CD4-positive, alpha-beta T cell treated with Interleukin-1 beta for 1 hour (primary cell): ENCODE measurements around the gene YAF2.
"Not testable (repeated sequence)": the region's sequence is repeated elsewhere in the genome, so short reads cannot be mapped to it uniquely, and the experiment has no call there.

ENCODE experiments used
- DNase-seq, 2 donors: peaks; one replicate each; pipeline ENCODE4 v3.0.0-alpha.2; 2020 to 2022

The YAF2 gene

DNA sequence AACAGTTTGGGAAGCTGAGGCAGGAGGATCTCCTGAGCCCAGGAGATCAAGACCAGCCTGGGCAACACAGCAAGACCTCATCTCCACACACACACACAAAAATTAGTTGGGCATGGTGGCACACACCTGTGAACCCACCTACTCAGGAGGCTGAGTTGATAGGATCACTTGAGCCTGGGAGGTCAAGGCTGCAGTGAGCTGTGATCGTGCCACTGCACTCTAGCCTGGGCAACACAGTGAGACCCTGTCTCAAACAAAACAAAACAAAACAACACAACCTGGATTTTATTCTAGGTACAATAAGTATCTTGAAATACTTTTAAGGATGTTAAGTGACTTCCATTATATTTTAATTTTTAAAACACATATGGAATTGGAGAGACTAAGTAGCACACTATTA, 45.8 kb downstream of the YAF2 start:
- DNase-seq: no peak

DNA sequence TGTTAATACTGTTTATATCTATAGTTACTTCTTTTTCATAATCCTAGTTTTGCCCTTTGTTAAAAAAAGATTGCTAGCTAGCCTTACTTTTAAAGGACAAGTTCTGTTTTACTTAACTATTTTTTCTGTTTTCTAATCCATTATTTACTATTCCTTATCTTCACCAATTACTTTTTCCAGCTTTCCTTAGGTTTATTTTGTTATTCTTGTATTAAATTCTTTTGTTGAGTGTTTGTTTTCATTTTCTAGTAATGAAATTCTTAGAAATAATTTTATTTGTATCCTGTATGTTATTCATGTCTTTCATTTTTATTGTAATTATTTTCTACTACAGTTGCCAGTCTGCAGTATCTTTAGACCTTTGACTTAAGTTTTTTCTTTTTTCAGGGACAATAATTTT, 47.7 kb downstream of the YAF2 start:
- DNase-seq: no peak

DNA sequence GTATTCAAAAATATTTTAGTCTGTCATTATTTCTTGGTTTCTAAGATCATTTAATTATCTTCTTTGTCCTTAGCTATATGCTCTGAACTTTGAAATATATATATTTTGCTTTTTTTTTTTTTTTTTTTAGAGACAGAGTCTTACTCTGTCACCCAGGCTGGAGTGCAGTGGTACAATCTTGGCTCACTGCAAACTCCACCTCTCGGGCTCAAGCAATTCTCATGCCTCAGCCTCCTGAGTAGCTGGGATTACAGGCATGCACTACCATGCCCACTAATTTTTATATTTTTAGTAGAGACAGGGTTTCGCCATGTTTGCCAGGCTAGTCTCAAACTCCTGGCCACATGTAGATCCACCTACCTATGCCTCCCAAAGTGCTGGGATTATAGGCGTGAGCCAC, 49.8 kb downstream of the YAF2 start:
- DNase-seq: not testable (repeated sequence)

DNA sequence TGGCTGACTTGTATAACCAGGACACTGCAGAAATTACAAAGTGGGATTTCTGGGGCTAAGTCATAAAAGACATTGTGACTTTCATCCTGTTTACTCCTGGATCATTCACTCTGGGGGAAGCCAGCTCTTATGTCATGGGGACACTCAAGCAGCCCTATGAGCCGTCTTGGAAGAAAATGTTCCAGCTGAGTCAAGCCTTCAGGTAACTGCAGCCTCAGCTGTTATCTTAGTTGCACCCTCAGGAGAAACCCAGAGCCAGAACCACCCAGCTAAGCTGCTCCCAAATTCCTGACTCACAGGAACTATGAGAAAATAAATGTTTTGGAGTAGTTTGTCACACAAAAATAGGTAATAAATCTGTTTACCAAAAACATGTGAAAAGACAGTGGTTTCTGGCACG, 50.2 kb downstream of the YAF2 start:
- no peak for DNase-seq

DNA sequence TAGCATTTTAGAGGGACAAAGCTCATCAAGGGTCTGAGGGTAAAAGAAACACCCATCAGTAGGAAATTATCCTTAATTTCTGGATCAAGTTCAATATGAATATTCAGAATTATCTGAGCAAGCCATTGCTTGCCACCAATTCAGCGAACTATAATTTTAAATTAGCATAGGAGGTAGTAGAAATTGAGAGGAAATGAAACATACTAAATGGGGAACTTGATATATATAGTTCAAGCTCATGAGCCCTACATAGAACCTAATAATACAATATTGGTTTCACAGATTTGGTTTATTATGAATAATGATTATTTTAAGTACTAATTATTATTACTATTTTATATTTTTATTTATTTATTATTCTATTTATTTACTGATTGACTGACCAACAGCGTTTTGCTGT, 51.3 kb downstream of the YAF2 start:
- no peak for DNase-seq

DNA sequence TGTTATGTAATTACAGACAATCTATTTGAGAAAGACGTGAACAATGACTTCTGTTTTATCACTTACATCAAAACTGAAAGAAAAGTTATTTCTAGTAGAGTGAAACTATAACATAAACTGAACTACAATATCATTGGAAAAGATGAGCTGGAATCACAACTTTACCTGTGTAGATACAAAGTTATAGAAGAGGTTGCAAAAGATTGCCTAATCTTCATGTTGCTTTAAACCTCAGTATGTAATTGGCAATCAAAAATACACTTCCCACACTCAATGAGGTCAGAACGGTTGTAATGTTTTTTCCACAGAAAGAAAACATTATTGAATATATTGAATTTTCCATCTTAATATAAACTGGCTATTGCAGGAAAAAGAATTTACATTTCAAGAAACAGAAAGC, 55.7 kb downstream of the YAF2 start:
- no peak for DNase-seq

DNA sequence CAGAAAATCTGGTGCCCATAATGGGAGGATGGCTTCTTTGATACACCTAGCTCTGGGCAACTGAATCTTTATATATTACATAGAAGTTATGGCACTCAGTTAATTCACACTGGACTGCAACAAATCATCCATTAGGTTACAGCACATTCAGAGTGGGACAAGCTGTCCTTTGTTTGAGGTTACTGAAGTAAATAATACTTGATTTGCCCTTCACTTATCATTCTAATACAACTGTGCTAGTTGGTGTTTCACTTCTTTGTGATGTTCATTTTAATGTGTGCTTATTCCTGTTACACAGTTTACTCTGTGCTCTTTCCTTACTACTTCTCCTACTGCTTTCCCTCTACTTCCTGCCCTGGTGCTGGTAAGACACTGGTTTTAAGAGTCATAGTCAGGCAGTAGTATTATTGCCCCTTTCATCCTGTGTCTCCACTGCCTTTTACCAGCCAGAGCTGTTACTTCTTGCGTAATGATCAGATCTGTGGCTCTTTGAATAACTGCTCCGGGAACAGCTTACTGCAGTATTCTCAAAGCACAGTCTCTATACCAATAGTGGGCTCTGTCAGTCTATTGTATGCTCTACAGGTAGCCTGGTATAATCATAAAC, 57.0 kb downstream of the YAF2 start:
- DNase-seq: no peak

DNA sequence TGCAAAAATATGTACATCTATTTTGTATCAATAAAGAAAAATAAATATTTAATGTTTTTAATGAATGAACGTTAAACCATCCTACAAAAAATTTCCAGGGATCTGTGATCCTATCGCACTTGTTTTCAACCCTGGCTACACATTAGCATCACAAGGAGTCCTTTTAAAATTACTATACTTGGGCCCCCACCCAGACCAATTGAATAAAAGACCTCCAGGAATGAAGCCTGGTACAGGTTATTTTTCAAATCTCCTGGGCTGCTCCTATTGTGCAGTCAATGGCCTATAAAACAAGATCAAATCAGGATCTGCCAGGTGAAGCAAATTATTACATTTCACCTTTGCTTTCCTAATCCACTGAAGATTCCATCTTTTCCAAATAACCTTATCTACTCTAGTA, 59.9 kb downstream of the YAF2 start:
- DNase-seq: no peak

DNA sequence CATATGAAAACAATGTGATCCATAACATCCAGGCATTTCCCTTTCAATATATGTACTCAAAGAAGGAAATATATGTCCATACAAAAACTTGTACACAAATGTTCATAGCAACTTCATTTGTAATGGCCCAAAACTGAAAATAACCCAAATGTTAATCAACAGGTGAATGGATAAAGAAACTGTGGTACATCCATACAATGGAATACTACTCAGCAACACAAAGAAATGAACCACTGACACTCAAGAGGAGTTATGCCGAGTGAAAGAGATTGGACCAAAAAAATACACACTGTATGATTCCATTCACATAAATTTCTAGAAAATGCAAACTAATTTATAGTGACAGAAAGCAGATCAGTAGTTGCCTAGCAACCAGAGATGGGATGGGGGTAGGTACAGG, 63.1 kb downstream of the YAF2 start:
- no peak for DNase-seq

DNA sequence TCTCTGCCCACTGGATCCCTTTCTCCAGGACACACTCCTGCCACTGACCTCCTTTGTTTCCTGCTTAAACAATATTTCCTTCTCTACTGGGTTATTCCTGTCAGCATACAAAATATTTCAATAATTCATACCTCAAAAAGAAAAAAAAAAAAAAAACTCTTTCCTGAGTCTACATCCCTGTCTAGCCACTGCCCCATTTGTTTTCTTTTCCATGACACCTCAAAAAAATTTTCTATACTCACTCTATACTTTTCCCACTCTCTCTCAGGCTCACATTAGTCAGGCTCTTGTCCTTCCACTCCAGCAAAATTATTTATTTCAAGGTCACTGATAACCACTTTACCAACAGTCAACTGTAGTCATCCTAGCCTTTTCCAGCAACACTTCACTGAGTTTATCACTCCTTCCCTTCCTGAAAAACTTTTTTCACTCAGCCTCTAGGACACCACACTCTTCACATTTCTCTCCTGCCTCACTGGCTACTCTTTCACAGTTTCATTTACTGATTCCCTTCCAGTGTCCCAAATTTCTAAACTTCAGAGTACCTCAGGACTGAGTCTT, 64.0 kb downstream of the YAF2 start:
- no peak for DNase-seq

DNA sequence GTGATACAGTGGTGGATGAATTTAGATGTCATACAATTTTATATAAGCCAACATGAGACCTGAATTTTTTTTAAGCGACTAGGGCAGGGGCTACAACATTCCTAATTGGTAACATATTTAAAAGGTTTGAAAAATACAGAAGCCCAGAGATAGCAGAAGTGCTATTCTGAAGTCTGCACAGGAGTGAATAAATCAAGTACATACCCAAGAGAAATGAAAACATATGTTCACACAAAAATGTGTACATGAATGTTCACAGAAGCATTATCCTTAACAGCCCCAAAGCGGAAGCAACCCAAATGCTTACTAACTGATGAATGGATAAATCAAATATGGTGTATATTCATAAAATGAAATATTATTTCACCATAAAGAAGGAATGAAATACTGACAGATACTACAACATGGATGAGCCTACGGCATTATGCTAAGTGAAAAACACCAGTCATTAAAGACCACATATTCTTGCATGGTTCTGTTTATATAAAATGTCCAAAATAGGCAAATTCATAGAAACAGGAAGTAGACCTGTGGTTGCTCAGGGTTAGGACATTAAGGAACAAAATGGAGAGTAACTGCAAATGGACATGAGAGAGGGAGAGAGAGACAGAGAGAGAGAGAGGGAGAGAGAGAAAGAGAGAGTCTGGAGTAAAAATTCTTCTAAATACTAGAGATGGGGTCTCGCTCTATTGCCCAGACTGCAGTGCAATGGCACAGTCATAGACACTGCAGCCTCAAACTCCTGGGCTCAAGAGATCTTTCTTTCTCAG, 65.4 kb downstream of the YAF2 start:
- DNase-seq: no peak

DNA sequence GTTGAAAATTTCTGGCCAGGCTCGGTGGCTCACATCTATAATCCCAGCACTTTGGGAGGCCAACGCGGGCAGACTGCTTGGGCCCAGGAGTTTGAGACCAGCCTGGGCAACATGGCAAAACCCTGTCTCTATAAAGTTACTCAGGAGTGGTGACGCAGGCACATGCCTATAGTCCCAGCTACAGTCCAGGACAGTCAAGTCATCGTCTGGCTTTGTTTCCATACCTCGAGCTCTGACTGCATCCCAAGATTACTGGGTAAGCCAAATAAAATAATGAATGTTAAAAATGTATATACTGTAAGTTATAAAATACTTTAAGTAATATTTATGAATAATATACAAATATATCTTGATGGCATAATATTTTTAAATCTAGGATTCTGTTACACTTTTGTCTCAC, 70.3 kb downstream of the YAF2 start:
- no peak for DNase-seq

DNA sequence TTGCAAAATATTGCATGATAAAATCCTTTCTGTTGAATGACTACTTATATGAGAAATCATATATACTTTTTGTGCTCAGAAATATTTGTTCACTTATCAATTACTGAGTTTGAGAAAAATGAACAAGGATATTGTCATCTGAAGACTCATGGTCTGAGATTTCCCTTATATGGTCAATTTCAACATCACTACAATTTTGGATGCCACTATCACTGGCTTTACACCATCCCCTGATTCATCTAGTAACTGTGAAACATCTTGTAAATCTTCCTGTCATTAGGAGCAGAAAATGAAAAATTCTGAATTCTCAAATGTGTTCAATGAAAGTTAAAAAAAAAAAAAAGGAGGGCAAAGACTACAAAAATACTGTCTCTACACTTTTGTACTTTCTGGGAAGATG, 71.5 kb downstream of the YAF2 start:
- no peak for DNase-seq

DNA sequence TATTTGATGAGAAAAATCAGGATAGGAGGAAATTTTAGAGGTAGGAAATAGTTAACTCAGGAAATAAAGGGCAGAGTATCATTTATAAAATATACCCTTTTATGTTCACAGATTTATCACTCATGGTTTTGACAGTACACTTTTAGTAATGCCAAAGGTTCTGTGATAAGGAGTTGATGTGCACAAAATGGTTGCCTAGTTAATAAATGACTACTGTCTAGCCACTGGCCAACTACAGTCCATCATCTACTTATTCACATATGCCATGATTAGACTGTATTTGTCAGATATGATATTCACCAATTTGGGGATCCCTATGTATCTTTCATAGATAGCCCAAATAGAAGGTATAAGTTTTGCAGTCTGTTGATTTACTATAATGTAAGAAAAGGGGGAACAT, 74.1 kb downstream of the YAF2 start:
- DNase-seq: no peak

DNA sequence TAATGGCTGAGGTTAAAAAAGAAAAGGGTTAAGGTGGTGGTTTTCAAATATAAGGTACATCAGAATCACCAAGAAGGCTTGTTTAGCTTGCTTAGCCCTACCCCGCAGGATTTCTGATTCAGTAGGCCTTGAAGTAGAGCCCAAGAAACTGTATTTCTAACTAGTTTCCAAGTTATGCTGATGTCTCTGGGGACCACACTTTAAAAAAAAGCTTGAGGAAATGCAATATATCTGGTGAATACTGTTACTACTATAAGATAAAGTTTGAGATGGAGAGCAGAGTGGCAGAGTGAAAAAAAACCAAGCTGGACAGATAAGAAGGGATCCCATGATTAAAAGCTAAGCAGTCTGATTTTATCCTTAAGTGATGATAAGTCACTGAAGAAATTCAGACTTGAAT, 75.1 kb downstream of the YAF2 start:
- DNase-seq: no peak

DNA sequence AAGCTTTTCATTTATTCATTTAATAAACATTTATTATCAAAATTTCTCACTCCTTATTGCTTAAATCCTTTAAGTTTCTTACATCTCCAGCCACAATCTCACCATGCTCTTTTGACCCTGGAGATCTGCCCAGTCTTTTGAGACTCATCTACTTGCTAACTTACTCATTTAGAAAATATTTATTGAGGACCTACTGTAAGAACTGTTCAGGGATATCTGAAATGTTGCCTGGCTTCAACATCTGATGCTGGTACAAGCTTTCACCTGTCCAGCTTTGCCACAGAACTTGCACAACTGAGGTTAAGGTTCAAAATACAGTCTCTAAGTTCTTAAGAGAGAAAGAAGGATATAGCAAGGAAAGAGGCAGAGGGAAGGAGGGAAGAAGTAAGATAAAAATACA, 75.9 kb downstream of the YAF2 start:
- DNase-seq: no peak

DNA sequence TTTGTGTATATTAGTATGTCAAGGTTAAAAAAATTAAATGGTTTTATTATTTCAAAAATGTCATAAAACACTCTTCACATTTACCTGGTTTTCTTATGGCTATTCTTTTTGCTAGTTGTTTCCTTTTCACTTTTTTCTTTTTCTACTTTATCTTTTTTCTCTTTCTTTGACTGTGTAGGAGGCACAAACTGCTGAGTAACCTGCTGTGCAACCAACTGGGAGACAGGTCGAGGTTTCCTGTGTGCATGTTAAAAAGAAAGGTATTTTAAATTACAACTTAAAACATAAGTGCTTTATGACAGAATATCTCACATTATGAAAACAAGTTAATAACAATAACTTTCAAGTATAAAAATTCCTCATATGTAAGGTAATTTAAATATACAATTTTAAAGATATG, 76.5 kb downstream of the YAF2 start:
- no peak for DNase-seq

DNA sequence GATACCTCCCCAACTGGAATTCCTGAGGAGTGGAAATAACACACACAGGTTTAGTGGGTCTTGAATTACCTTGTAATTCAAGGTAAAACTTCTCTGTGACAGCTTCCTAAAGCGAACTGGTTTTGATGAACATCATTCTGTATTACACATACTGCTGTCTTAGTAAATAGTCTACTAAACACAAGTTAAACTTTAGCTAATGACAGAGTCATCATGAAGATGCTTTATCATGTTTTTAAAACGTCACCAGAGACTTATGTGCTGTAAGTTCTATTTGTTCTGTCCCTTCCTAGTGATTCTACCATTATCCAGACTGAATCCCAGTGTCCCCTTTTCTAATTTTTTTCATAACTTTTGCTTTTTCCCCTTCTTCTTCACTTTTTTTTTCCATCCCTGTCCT, 81.8 kb downstream of the YAF2 start:
- DNase-seq: no peak

DNA sequence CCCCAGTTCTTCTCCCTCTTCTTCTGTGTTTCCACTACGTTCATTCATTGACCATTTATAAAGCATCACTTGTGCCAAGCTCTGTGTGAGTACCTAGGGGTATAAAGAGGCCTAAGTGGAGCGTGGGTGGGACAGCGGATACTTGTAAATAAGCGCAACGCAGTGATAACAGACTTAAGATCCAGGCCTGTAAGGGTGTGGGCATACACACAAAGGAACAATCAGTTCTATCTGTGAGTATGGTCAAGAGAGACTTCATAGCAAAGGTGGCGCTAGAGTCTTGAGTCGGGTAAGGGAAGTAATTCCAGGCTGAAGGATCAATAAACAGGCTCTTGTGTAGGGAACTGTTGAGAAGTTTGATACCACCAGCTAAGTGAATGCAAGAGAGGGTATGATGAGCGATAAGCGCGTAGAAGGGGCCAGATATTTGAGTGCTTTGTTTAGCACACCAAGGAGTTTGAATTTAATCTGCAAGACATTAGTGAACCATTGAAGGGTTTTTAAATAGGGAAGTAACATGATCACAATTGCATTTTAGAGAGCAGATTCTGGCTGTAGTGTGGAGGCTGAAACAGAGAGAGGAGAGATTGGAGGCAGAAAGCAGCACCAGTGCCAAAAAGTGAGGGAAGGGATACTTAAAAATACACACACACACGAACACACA, 92.4 kb downstream of the YAF2 start:
- no peak for DNase-seq

DNA sequence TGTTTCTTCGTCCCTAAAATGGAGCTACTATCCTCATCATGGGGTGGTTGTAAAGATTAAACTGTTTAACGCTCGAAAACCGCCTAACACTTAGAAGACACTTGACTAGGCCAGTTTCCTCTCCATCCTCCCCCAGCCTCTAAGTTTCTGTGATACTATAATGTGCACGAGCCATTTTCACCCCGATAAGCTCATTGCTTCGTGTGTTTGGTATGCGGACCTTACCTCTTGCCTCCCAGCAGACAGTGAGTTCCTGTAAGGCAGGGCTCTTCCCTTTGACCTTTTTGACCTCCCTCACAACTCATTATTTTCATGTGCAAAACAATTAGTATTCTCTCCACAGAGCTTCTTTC, 92.9 kb downstream of the YAF2 start:
- no peak for DNase-seq

DNA sequence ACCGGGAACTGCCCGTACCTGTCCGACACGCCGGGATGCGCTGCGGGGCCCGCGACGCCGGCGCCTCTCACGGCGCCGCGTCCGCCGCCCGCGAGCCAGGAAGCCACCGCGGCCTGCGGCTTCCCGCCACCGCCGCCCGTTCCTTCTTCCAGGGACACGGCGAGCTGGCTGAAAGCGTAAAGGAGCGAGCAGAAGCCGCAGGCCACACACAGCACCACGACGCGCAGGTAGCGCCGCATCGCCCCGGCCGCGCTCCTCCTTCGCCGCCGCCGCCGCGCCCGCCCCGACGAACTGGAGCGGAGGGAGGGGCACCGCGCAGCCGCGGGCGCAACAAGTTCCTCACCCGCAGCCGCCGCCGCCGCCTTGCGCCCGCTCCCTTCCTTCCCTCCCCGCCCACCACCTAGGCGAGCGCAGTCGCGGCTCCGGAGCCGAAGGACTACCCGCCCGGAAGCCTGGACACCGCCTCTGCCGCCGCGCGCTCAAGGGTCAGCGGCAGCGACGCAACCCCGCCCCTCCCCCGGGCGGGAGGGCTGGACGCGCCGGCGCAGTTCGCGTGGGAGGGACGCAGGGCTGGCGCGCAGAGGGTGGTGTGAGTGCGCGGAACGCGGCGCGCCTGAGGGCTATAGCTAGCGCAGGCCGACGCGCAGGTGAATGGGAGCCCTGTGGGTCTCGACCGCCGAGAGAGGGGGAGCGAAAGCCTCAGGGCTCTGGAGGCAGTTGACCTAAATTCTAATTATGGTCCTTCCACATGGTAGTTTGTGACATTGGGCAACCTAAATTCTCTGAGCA, 93.4 kb downstream of the YAF2 start, which contains the start of gene GXYLT1:
GXYLT1 (minus strand) TSS at position 467 of the 789 bp plus-strand sequence; CDS start at position 239, 228 bp downstream.
- DNase-seq: peak; percentile 83 to 85

DNA sequence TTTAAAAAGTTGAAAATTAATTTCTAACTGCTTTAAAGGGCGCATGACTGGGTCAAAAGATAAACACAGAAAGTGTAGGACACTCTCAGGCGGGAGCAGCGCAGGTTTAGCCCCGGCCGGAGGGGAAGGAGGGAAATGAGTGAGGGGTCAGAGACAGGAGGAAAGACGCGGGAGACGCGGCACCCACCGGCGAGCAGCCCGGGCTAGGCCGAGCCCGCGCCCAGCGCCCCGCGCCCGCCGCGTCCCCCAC, 94.0 kb downstream of the YAF2 start:
- peak in 1 of 2 donors; percentile 2 for DNase-seq

DNA sequence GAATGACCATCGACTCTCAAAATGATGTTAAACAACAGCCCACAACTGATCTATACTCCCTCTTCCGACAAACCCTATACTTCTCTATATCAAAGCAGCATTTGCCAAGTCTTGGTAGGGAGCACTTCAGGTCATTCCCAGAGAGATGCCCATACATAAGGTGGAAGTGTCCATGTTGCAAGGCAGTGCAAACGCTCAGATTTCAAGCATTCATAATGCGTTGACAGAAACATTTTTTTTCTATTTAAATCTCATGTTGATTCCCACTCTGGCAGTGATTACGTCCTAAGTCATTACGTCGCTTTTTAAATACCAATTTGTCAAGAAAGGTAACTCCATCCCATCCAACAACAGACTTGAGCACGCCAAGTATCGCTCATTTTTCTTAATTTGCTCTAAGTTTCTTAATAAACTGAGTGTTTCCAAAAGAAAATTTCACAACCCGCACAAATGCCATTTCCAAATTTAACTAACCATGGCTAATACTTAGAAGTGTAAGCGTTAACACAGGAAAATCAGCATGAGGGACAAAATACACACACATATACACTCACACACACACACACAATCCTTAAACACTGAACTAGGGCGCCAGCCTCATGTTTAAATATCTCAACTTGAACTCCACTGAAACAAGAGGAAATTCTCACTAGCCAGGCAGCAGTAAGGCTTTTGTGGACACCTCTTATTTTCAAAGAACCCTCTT, 94.4 kb downstream of the YAF2 start:
- DNase-seq: peak in 1 of 2 donors; percentile 14
